Measurements from ENCODE around the gene FAM237B. TPM values are rescaled to one million over a fixed set of nuclear protein-coding genes. Genes with fewer than 3 reads are reported as not detected.
"Not testable (repeated sequence)": the region's sequence is repeated elsewhere in the genome, so short reads cannot be mapped to it uniquely, and the experiment has no call there.

Gene FAM237B
- total RNA-seq, 1 experiment from 2014 or later: not detected

DNA sequence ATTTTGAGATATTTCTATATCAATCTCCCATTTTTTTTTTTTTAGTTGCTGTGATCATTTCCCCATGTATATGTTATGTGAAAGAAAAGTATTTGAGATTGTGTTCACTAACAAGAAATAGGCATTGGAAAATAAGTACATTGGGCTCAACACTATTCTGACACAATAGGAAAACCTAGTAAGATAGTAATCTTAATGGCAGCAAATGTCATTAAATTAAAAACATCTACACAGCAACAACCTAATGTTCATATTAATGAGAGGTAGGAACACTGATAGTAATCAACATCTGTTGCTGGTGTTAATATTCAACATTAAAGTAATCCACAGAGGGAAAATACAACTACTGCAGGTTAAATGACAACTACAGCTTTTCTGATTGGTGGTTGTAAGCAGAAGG, 23.9 kb upstream of the FAM237B start:
- Histone ChIP-seq H3K27me3 (replicated peaks; ENCODE audit: insufficient read depth, low read depth, low read length, poor library complexity) (no peaks in the 10 kb centered on the region), H3K36me3 (ENCODE audit: insufficient read depth, low read length, poor library complexity, severe bottlenecking) (no peaks in the 10 kb centered on the region), H3K27ac (ENCODE audit: low read depth, low read length, poor library complexity, severe bottlenecking) (no peak overlapping the region), H3K4me1 (ENCODE audit: insufficient read depth, low read length, poor library complexity, severe bottlenecking) (peaks cover 10% of the 10 kb centered on the region), H3K4me3 (ENCODE audit: low read depth, low read length, poor library complexity, severe bottlenecking) (no peak overlapping the region), H3K9me3 (ENCODE audit: low read depth, low read length, poor library complexity, severe bottlenecking) (no peaks in the 10 kb centered on the region)
- intact Hi-C loops (cut with micrococcal nuclease; ENCODE audit: unreplicated experiment): no loop called here
- no TSS peak for BruUV-seq (replicated peaks)
- DNase-seq (ENCODE audit: low spot score): no peak
- ChIA-PET CTCF (interaction anchor here (1.4 kb wide), 1 partner anchor 32 kb away, joined by 3 read pairs; no protein-coding TSS in a partner anchor), POLR2A (ENCODE audit: low non-redundant PET) (no interaction called here)
- no peak for TF ChIP-seq CTCF (conservative IDR thresholded peaks at IDR 0.05; ENCODE audit: low read depth, low read length)

- Histone ChIP-seq H3K9me3 (ENCODE audit: low read depth, low read length, poor library complexity, severe bottlenecking) (no peaks in the 10 kb centered on the region), H3K36me3 (ENCODE audit: insufficient read depth, low read length, poor library complexity, severe bottlenecking) (no peaks in the 10 kb centered on the region), H3K27me3 (replicated peaks; ENCODE audit: insufficient read depth, low read depth, low read length, poor library complexity) (no peaks in the 10 kb centered on the region), H3K4me3 (ENCODE audit: low read depth, low read length, poor library complexity, severe bottlenecking) (no peak overlapping the region), H3K4me1 (ENCODE audit: insufficient read depth, low read length, poor library complexity, severe bottlenecking) (peaks cover 6% of the 10 kb centered on the region), H3K27ac (ENCODE audit: low read depth, low read length, poor library complexity, severe bottlenecking) (no peak overlapping the region)
- TF ChIP-seq CTCF (conservative IDR thresholded peaks at IDR 0.05; ENCODE audit: low read depth, low read length) (no peak), EZH2 (IDR thresholded peaks at IDR 0.05; ENCODE audit: borderline replicate concordance, low read depth, low read length, poor library complexity, severe bottlenecking) (no peak)
- intact Hi-C loops (cut with micrococcal nuclease; ENCODE audit: unreplicated experiment): no loop called here
- DNase-seq (ENCODE audit: low spot score): no peak
- no TSS peak for BruUV-seq (replicated peaks)
- ChIA-PET POLR2A (ENCODE audit: low non-redundant PET) (no interaction called here), CTCF (no interaction called here)
These were observed 16.0 kb upstream of the FAM237B start for GRCh38 chr7:90337106-90337505.

GRCh38 chr7:90334926-90335325, 13.8 kb upstream of the FAM237B start:
- H3K27me3 ChIP-seq (replicated peaks; ENCODE audit: insufficient read depth, low read depth, low read length, poor library complexity); intact Hi-C loops (cut with micrococcal nuclease; ENCODE audit: unreplicated experiment); H3K27ac ChIP-seq (ENCODE audit: low read depth, low read length, poor library complexity, severe bottlenecking); CTCF ChIA-PET; BruUV-seq (replicated peaks); H3K36me3 ChIP-seq (ENCODE audit: insufficient read depth, low read length, poor library complexity, severe bottlenecking); H3K4me3 ChIP-seq (ENCODE audit: low read depth, low read length, poor library complexity, severe bottlenecking); POLR2A ChIA-PET (ENCODE audit: low non-redundant PET); DNase-seq (ENCODE audit: low spot score); H3K4me1 ChIP-seq (ENCODE audit: insufficient read depth, low read length, poor library complexity, severe bottlenecking); H3K9me3 ChIP-seq (ENCODE audit: low read depth, low read length, poor library complexity, severe bottlenecking): not testable (repeated sequence)

DNA sequence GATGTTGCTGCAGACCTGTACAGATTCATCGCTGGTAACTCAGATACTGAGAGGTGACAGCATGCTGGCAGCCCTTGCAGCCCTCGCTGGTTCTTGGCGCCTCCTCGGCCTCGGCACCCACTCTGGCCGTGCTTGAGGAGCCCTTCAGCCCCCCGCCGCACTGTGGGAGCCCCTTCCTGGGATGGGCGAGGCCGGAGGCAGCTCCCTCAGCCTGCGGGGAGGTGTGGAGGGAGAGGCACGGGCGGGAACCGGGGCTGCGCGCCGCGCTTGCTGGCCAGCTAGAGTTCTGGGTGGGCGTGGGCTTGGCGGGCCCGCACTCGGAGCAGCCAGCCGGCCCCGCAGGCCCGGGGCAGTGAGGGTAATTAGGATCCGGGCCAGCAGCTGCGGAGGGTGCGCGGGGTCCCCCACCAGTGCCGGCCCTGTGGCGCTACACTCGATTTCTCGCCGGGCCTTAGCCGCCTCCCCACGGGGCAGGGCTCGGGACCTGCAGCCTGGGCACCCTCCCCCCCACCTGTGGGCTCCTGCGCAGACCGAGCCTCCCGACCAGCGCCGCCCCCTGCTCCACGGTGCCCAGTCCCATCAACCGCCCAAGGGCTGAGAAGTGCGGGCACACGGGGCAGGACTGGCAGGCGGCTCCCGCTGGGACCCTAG, 13.2 kb upstream of the FAM237B start:
- H3K4me3 ChIP-seq (ENCODE audit: low read depth, low read length, poor library complexity, severe bottlenecking): no peak overlapping the region
- no peaks in the 10 kb centered on the region for H3K36me3 ChIP-seq (ENCODE audit: insufficient read depth, low read length, poor library complexity, severe bottlenecking)
- intact Hi-C loops (cut with micrococcal nuclease; ENCODE audit: unreplicated experiment): no loop called here
- no peak for DNase-seq (ENCODE audit: low spot score)
- no peaks in the 10 kb centered on the region for H3K27me3 ChIP-seq (replicated peaks; ENCODE audit: insufficient read depth, low read depth, low read length, poor library complexity)
- ChIA-PET POLR2A (ENCODE audit: low non-redundant PET) (no interaction called here), CTCF (no interaction called here)
- no TSS peak for BruUV-seq (replicated peaks)
- TF ChIP-seq EZH2 (IDR thresholded peaks at IDR 0.05; ENCODE audit: borderline replicate concordance, low read depth, low read length, poor library complexity, severe bottlenecking) (no peak), CTCF (conservative IDR thresholded peaks at IDR 0.05; ENCODE audit: low read depth, low read length) (no peak)
- H3K4me1 ChIP-seq (ENCODE audit: insufficient read depth, low read length, poor library complexity, severe bottlenecking): peaks cover 7% of the 10 kb centered on the region
- no peak overlapping the region for H3K27ac ChIP-seq (ENCODE audit: low read depth, low read length, poor library complexity, severe bottlenecking)
- H3K9me3 ChIP-seq (ENCODE audit: low read depth, low read length, poor library complexity, severe bottlenecking): no peaks in the 10 kb centered on the region
